RWPE2 (cell line): ENCODE measurements around the gene MTERF4.

ENCODE experiments used
- ATAC-seq: fragments of 200-7000 bp; cut with Tn5 transposase; 3 replicates; pipeline ENCODE4 v1.9.1; 2021; ENCODE audit warnings: low read depth
- DNase-seq: peaks from one replicate; pipeline ENCODE4 v3.0.0-alpha.2; 2020; ENCODE audit warnings: low spot score
- H3K27ac ChIP-seq: fragments of 450-650 bp; 2 replicates; pipeline ENCODE4 v1.5.1; 2017; ENCODE audit warnings: mild to moderate bottlenecking; ENCODE audit not compliant: poor library complexity, severe bottlenecking
- H3K27me3 ChIP-seq: fragments of 250-450 bp; sonication (Bioruptor Pico); 2 replicates; pipeline ENCODE4 v1.5.1; 2021; ENCODE audit warnings: mild to moderate bottlenecking, moderate library complexity; ENCODE audit not compliant: insufficient read depth, poor library complexity, severe bottlenecking
- H3K36me3 ChIP-seq: fragments of 250-450 bp; sonication (Bioruptor Pico); 2 replicates; pipeline ENCODE4 v1.5.1; 2020; ENCODE audit warnings: low read depth, mild to moderate bottlenecking, moderate library complexity
- H3K4me1 ChIP-seq: fragments of 250-450 bp; sonication (Bioruptor Pico); 2 replicates; pipeline ENCODE4 v1.5.1; 2021; ENCODE audit warnings: mild to moderate bottlenecking, moderate library complexity; ENCODE audit not compliant: insufficient read depth, poor library complexity, severe bottlenecking
- H3K4me3 ChIP-seq: fragments of 250-450 bp; sonication (Bioruptor Pico); 2 replicates; pipeline ENCODE4 v1.5.1; 2021; ENCODE audit warnings: mild to moderate bottlenecking, moderate library complexity; ENCODE audit not compliant: severe bottlenecking
- H3K9me3 ChIP-seq: fragments of 250-450 bp; sonication (Bioruptor Pico); 2 replicates; pipeline ENCODE4 v1.5.1; 2021; ENCODE audit warnings: mild to moderate bottlenecking, moderate library complexity; ENCODE audit not compliant: severe bottlenecking
- TF ChIP-seq, protein P1 (sequence below): fragments of 450-650 bp; IDR thresholded peaks from one replicate; pipeline ENCODE4 v1.5.1; 2017; ENCODE audit warnings: mild to moderate bottlenecking, moderate library complexity; ENCODE audit not compliant: poor library complexity, severe bottlenecking

MTERF4 gene

DNA sequence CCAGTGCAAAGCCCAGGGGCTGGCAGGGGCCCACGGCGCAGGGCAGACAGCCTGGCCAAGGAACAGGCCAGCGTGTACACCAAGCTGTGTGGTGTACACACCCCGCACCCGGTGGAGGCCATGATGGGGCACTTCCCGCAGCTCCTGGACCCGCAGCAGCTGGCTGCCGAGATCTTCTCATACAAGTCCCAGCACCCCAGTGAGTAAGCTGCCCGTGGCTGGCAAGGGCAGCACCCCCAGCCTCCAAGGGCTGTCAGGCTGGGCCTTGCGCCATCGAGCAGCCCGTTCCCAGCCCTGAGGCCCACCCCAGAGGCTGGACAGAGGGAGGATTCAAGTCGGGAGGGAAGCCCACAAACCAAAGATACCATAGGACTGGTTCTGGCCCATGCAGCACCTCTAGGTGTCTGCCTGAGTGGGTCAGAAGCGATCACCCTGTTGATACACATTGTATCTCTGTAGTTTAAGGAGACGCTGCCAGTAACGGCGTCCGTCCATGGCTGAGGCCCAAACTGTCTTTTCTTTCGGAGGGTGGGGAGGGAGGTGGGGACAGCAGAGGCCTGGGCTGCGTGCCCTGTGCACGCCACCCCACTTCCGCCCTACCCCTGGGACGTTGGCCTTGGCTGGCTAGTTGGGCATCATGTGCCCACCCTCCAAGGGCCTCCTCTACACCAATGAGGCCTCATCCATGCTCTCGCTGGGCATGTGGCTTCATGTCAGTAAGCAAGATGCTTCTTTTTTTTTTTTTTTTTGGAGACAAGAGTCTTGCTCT is 16.8 kb upstream of the MTERF4 start:
- peaks cover 39% of the 10 kb centered on the region for H3K36me3 ChIP-seq
- TF ChIP-seq, protein P1, sequence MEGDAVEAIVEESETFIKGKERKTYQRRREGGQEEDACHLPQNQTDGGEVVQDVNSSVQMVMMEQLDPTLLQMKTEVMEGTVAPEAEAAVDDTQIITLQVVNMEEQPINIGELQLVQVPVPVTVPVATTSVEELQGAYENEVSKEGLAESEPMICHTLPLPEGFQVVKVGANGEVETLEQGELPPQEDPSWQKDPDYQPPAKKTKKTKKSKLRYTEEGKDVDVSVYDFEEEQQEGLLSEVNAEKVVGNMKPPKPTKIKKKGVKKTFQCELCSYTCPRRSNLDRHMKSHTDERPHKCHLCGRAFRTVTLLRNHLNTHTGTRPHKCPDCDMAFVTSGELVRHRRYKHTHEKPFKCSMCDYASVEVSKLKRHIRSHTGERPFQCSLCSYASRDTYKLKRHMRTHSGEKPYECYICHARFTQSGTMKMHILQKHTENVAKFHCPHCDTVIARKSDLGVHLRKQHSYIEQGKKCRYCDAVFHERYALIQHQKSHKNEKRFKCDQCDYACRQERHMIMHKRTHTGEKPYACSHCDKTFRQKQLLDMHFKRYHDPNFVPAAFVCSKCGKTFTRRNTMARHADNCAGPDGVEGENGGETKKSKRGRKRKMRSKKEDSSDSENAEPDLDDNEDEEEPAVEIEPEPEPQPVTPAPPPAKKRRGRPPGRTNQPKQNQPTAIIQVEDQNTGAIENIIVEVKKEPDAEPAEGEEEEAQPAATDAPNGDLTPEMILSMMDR, result no peak
- no peak overlapping the region for H3K4me3 ChIP-seq
- no peaks in the 10 kb centered on the region for H3K9me3 ChIP-seq
- no peak overlapping the region for H3K27ac ChIP-seq
- DNase-seq, result no peak
- no peak for ATAC-seq
- no peaks in the 10 kb centered on the region for H3K4me1 ChIP-seq
- no peaks in the 10 kb centered on the region for H3K27me3 ChIP-seq

DNA sequence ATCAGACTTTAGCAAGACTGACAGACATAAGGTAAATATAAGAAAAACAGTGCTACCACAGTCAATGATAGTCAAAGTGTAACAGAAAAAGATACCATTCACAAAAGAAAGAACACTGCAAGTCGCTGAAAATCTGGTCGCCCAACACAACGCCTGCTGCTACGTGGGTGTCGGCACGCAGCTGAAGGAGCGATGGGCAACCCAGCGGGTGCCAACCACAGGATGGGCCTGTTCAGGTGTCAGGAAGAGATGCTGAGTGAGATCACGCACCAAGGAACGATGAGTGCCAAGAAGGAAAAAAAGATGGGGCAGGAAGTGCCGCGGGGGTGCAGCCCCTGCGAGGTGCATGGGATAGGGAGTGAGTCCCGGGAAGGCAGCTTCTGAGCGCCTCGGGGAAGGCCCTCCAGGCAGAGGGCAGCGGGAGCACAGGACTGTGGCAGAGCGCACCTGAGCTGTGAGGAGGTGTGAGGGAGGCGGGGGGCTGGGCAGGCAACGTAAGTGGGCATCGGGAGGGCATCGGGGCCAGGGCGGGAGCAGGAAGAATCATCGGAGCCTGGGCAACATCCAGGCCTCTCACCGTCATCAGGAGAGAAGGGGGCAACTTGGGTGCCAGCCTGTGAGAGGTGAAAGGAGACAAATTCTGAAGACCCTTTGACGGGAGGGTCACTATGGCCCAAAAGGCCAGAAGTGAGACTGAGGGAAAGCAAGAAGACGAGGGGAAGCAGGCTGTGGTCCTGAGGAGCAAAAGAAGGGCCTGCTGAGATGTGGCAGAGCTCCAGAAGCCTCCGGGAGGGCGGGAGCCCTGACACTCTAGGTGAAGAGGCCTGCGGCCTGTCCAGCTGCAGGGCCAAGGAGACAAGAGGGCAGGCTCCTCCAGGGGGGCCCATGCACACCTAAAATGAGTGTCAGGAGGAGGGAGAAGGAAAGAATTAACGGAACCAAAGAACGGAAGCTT is 14.8 kb upstream of the MTERF4 start:
- TF ChIP-seq, protein P1, result no peak
- H3K27ac ChIP-seq, result no peak overlapping the region
- no peaks in the 10 kb centered on the region for H3K4me1 ChIP-seq
- no peak overlapping the region for H3K4me3 ChIP-seq
- ATAC-seq, result no peak
- DNase-seq, result no peak
- H3K9me3 ChIP-seq, result no peaks in the 10 kb centered on the region
- H3K27me3 ChIP-seq, result no peaks in the 10 kb centered on the region
- H3K36me3 ChIP-seq, result peaks cover 38% of the 10 kb centered on the region

DNA sequence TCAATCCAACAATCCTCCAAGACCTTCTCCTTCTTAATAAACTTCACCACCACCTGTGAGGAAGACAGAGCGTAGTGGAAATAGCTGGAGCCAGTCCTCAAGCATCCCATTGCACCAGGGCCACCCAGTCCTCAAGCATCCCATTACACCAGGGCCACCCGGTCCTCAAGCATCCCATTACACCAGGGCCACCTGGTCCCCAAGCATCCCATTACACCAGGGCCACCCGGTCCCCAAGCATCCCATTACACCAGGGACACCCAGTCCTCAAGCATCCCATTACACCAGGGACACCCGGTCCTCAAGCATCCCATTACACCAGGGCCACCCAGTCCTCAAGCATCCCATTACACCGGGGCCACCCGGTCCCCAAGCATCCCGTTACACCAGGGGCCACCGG is 13.3 kb upstream of the MTERF4 start:
- no peaks in the 10 kb centered on the region for H3K9me3 ChIP-seq
- TF ChIP-seq, protein P1, result no peak
- DNase-seq (no peak), ATAC-seq (no peak)
- no peak overlapping the region for H3K27ac ChIP-seq
- H3K4me1 ChIP-seq, result no peaks in the 10 kb centered on the region
- H3K27me3 ChIP-seq, result no peaks in the 10 kb centered on the region
- H3K4me3 ChIP-seq, result no peak overlapping the region
- H3K36me3 ChIP-seq, result peaks cover 22% of the 10 kb centered on the region

DNA sequence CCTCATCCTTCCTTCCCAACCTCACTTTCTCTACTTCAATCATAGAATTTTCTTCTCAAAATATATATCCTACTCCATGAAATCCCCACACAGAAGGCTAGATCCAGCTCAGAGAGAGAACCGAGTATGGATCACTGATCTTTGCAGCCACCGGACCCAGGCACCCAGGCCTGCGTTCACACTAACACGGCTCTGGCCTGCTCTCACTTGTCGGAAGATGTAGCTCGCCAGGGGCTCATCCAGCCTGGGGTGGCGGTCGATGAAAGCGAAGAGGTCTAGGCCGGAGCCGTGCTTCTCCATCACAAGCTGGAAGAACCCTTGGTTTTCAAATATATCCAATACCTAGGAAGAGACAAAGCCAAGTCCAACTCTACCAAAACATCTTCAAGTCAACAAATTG is 12.7 kb upstream of the MTERF4 start:
- Histone ChIP-seq H3K4me3 (no peak overlapping the region), H3K4me1 (no peaks in the 10 kb centered on the region), H3K27ac (no peak overlapping the region), H3K36me3 (peaks cover 17% of the 10 kb centered on the region), H3K27me3 (no peaks in the 10 kb centered on the region), H3K9me3 (no peaks in the 10 kb centered on the region)
- DNase-seq, result no peak
- ATAC-seq, result no peak
- TF ChIP-seq, protein P1, result no peak

DNA sequence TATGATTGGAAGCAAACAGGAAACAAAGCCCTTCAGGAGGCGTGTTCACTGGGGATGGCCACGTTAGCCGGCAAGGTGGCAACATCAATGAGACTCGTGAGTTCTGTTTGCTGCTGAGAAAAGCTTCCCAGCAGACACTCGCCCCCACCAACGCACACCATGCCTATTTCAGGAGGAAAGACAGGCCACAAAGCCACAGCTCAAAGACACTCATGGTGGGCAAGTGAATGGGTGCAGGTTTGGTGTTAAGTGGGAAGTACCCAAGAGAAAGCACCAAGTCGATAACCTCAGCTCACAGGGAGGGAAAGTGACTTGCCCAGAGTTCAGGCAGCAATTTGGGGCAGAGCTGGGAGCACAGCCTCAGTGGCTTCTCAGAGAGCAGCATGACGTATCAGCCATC is 10.5 kb upstream of the MTERF4 start:
- no peaks in the 10 kb centered on the region for H3K27me3 ChIP-seq
- no peak overlapping the region for H3K27ac ChIP-seq
- DNase-seq, result no peak
- TF ChIP-seq, protein P1, result no peak
- H3K4me3 ChIP-seq, result no peak overlapping the region
- no peaks in the 10 kb centered on the region for H3K9me3 ChIP-seq
- peaks cover 12% of the 10 kb centered on the region for H3K36me3 ChIP-seq
- no peaks in the 10 kb centered on the region for H3K4me1 ChIP-seq
- no peak for ATAC-seq
